Activated CD8-positive, alpha-beta T cell treated with anti-CD3 and anti-CD28 coated beads for 36 hours (primary cell): ENCODE measurements around the gene SMAD3. TPM values are rescaled to one million over a fixed set of nuclear protein-coding genes. Genes with fewer than 3 reads are reported as not detected.

Source experiments
- ATAC-seq: fragments of 200-7000 bp; cut with Tn5 transposase; one replicate; pipeline ENCODE4 v1.10.0; 2021; ENCODE audit warnings: mild to moderate bottlenecking, moderate library complexity
- CTCF ChIA-PET: fragments of 350-600 bp; sonication (Branson Sonifier 250); formaldehyde crosslinking; loops from one replicate; lab custom pipeline; 2021; ENCODE audit warnings: antibody characterized with exemption; lab: Charles Lee
- POLR2A ChIA-PET: fragments of 350-600 bp; sonication (Branson Sonifier 250); formaldehyde crosslinking; loops from one replicate; lab custom pipeline; 2021; ENCODE audit warnings: antibody characterized with exemption; lab: Charles Lee
- DNase-seq: peaks from one replicate; pipeline ENCODE4 v3.0.0-alpha.2; 2020
- H3K27ac Mint-ChIP-seq: one replicate; pipeline ENCODE4 v1.8.0; 2021; ENCODE audit warnings: mild to moderate bottlenecking, mixed read lengths
- H3K27me3 Mint-ChIP-seq: one replicate; pipeline ENCODE4 v1.8.0; 2021; ENCODE audit warnings: mixed read lengths
- H3K36me3 Mint-ChIP-seq: one replicate; pipeline ENCODE4 v1.8.0; 2021; ENCODE audit warnings: low read depth, mixed read lengths
- H3K4me1 Mint-ChIP-seq: one replicate; pipeline ENCODE4 v1.8.0; 2021; ENCODE audit warnings: low read depth, mixed read lengths
- H3K4me3 Mint-ChIP-seq: one replicate; pipeline ENCODE4 v1.8.0; 2021; ENCODE audit warnings: mild to moderate bottlenecking, moderate library complexity, mixed read lengths
- H3K9me3 Mint-ChIP-seq: one replicate; pipeline ENCODE4 v1.8.0; 2021; ENCODE audit warnings: mixed read lengths
- CTCF ChIP-seq: fragments of 200-600 bp; IDR thresholded peaks from one replicate; pipeline ENCODE4 v1.8.0; 2022; ENCODE audit warnings: antibody characterized with exemption, mild to moderate bottlenecking
- intact Hi-C: fragments of 100-400 bp; cut with micrococcal nuclease; formaldehyde crosslinking; loops from one replicate; pipeline ENCODE4 v1.10.0; 2022
- total RNA-seq, 2 experiments: library from RNA; stranded (reverse); gene quantifications; one replicate each; pipeline ENCODE4 v1.2.3, GENCODE V29; 2021

Gene SMAD3
- total RNA-seq, 2 experiments from 2014 or later, result 22.3 to 24.7 TPM

- intact Hi-C loops, result loop anchor here (5.0 kb wide), 1 partner anchor 38 kb away; no protein-coding TSS in a partner anchor
- H3K36me3 Mint-ChIP-seq, result peaks cover 1% of the 10 kb centered on the region
- DNase-seq (no peak), ATAC-seq (no peak)
- no peaks in the 10 kb centered on the region for H3K9me3 Mint-ChIP-seq
- H3K27me3 Mint-ChIP-seq, result no peaks in the 10 kb centered on the region
- H3K27ac Mint-ChIP-seq, result peak overlapping the region; percentile 64
- H3K4me1 Mint-ChIP-seq, result peaks cover 58% of the 10 kb centered on the region
- POLR2A ChIA-PET, result interaction anchor here (6.0 kb wide), 1 partner anchor 11 kb away, joined by 41 read pairs; no protein-coding TSS in a partner anchor
- CTCF ChIA-PET, result interaction anchor here (0.8 kb wide), 1 partner anchor 9 kb away, joined by 3 read pairs; no protein-coding TSS in a partner anchor
- no peak overlapping the region for H3K4me3 Mint-ChIP-seq
- TF ChIP-seq CTCF, result no peak
Measured at GRCh38 chr15:67124911-67125588, 59.6 kb downstream of the SMAD3 start.

- no peaks in the 10 kb centered on the region for H3K27me3 Mint-ChIP-seq
- POLR2A ChIA-PET, result interaction anchor here (6.0 kb wide), 1 partner anchor 10 kb away, joined by 41 read pairs; no protein-coding TSS in a partner anchor
- DNase-seq (no peak), ATAC-seq (no peak)
- peak overlapping the region; percentile 64 for H3K27ac Mint-ChIP-seq
- no peak for TF ChIP-seq CTCF
- intact Hi-C loops, result no loop called here
- no peaks in the 10 kb centered on the region for H3K9me3 Mint-ChIP-seq
- H3K36me3 Mint-ChIP-seq, result no peaks in the 10 kb centered on the region
- CTCF ChIA-PET, result interaction anchor here (1.0 kb wide), 1 partner anchor 9 kb away, joined by 3 read pairs; no protein-coding TSS in a partner anchor
- H3K4me3 Mint-ChIP-seq, result no peak overlapping the region
- peaks cover 58% of the 10 kb centered on the region for H3K4me1 Mint-ChIP-seq
Measured at GRCh38 chr15:67125589-67126502, 60.4 kb downstream of the SMAD3 start.

DNA sequence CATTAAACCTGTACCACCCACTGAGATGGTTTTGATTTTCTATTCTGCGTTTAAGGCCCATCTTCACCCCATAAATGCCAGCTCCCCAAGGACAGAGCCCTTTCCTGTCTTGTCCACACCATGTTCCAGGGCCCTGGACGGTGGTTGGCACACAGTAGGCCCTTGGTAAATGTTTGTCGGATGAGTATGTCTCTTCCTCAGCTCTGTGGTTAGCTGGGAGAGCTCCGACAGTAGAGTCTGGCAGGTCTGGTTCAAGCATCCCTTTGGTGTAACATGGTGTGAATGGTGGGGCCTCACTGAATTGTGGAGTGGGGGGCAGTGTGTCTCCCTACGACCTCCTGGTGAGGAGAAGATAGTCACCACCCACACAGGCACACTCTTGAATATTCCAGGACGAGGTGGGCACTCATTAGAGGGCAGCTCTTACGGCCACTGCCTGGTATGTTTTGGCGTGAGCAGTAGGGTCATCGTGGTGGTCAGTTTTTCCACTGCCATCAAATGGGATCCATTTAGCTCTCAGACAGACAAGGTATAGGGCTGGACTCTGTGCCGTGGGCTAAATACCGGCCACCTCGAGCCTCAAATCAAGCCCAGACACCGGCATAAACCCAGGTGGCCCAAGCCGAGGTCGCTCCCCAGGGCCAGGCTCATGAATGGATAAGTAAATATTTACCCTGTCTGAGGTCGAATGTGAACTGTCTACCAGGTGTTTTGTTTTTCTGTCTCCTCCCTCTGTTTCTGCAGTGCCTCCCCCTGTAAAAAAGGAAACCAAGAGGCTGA lies 61.3 kb downstream of the SMAD3 start:
- no peak for ATAC-seq
- intact Hi-C loops, result no loop called here
- no peaks in the 10 kb centered on the region for H3K27me3 Mint-ChIP-seq
- DNase-seq, result no peak
- no peaks in the 10 kb centered on the region for H3K9me3 Mint-ChIP-seq
- no peak overlapping the region for H3K4me3 Mint-ChIP-seq
- H3K27ac Mint-ChIP-seq, result peak overlapping the region; percentile 25
- POLR2A ChIA-PET, result interaction anchor here (0.5 kb wide), 1 partner anchor 42 kb away, joined by 3 read pairs; no protein-coding TSS in a partner anchor
- CTCF ChIA-PET, result interaction anchor here (1.0 kb wide), 1 partner anchor 10 kb away, joined by 3 read pairs; no protein-coding TSS in a partner anchor
- H3K4me1 Mint-ChIP-seq, result peaks cover 59% of the 10 kb centered on the region
- TF ChIP-seq CTCF, result no peak
- H3K36me3 Mint-ChIP-seq, result no peaks in the 10 kb centered on the region

GRCh38 chr15:67127331-67127664 lies 61.9 kb downstream of the SMAD3 start:
- H3K9me3 Mint-ChIP-seq, result no peaks in the 10 kb centered on the region
- H3K27ac Mint-ChIP-seq, result no peak overlapping the region
- no peaks in the 10 kb centered on the region for H3K36me3 Mint-ChIP-seq
- ATAC-seq, result no peak
- intact Hi-C loops, result no loop called here
- ChIA-PET CTCF (interaction anchor here (1.0 kb wide), 1 partner anchor 10 kb away, joined by 3 read pairs; no protein-coding TSS in a partner anchor), POLR2A (no interaction called here)
- peaks cover 57% of the 10 kb centered on the region for H3K4me1 Mint-ChIP-seq
- no peak for TF ChIP-seq CTCF
- no peaks in the 10 kb centered on the region for H3K27me3 Mint-ChIP-seq
- no peak for DNase-seq
- no peak overlapping the region for H3K4me3 Mint-ChIP-seq
